GM23248 (cell line): ENCODE data around the gene KCNMA1.

Source experiments
- EZH2 ChIP-seq: fragments of 200-600 bp; sonication (generic); IDR thresholded peaks from 2 replicates; pipeline ENCODE4 v1.6.1; 2018; ENCODE audit warnings: antibody characterized with exemption, mild to moderate bottlenecking; ENCODE audit not compliant: insufficient read depth, poor library complexity, severe bottlenecking
- EZH2phosphoT487 ChIP-seq: fragments of 200-600 bp; sonication (generic); IDR thresholded peaks from 2 replicates; pipeline ENCODE4 v1.6.1; 2018; ENCODE audit warnings: antibody characterized with exemption, moderate library complexity, mild to moderate bottlenecking, low read depth; ENCODE audit not compliant: insufficient read depth

GRCh38 chr10:77671594-77672252, 34.1 kb upstream of the KCNMA1 start:
- no peak for TF ChIP-seq EZH2
- TF ChIP-seq EZH2phosphoT487: no peak
